Mesendoderm (in vitro differentiated cells): Measurements from ENCODE around the gene KDM4B.

Experiments used
- DNase-seq: peaks from one replicate; pipeline ENCODE4 v3.0.0; 2013
- H2AK5ac ChIP-seq: 2 replicates; pipeline ENCODE4 v1.6.1; 2013; ENCODE audit warnings: low read length, inconsistent platforms
- H2BK120ac ChIP-seq: 2 replicates; pipeline ENCODE4 v1.6.1; 2013; ENCODE audit warnings: low read depth, mild to moderate bottlenecking, low read length, moderate library complexity, mixed read lengths
- H2BK15ac ChIP-seq: replicated peaks from 2 replicates; pipeline ENCODE4 v1.6.1; 2013; ENCODE audit warnings: low read depth, mild to moderate bottlenecking, moderate library complexity
- H2BK5ac ChIP-seq: 2 replicates; pipeline ENCODE4 v1.6.1; 2013; ENCODE audit warnings: low read length, inconsistent platforms
- H3K18ac ChIP-seq: 2 replicates; pipeline ENCODE4 v1.6.1; 2013; ENCODE audit warnings: mild to moderate bottlenecking, low read length, mixed read lengths
- H3K23ac ChIP-seq: one replicate; pipeline ENCODE4 v1.6.1; 2013; ENCODE audit warnings: low read length
- H3K27ac ChIP-seq: 2 replicates; pipeline ENCODE4 v1.5.1; 2013; ENCODE audit warnings: low read depth, mild to moderate bottlenecking, inconsistent platforms, low read length, moderate library complexity
- H3K27me3 ChIP-seq: 2 replicates; pipeline ENCODE4 v1.6.1; 2013; ENCODE audit warnings: low read length, control low read depth, mild to moderate bottlenecking, inconsistent platforms; ENCODE audit not compliant: insufficient read depth, poor library complexity
- H3K36me3 ChIP-seq: 2 replicates; pipeline ENCODE4 v1.6.1; 2013; ENCODE audit warnings: low read length, inconsistent platforms; ENCODE audit not compliant: control insufficient read depth, insufficient read depth
- H3K4ac ChIP-seq: one replicate; pipeline ENCODE4 v1.6.1; 2013; ENCODE audit warnings: low read depth, mild to moderate bottlenecking, low read length, moderate library complexity
- H3K4me1 ChIP-seq: 2 replicates; pipeline ENCODE4 v1.6.1; 2013; ENCODE audit warnings: low read depth, low read length, inconsistent platforms; ENCODE audit not compliant: control insufficient read depth
- H3K4me2 ChIP-seq: 2 replicates; pipeline ENCODE4 v1.6.1; 2013; ENCODE audit warnings: low read length
- H3K4me3 ChIP-seq: 2 replicates; pipeline ENCODE4 v1.5.1; 2013; ENCODE audit warnings: mild to moderate bottlenecking, low read length
- H3K56ac ChIP-seq: one replicate; pipeline ENCODE4 v1.6.1; 2013; ENCODE audit warnings: low read length
- H3K79me1 ChIP-seq: 2 replicates; pipeline ENCODE4 v1.6.1; 2013; ENCODE audit warnings: low read length, inconsistent platforms
- H3K79me2 ChIP-seq: 2 replicates; pipeline ENCODE4 v1.6.1; 2013; ENCODE audit warnings: mild to moderate bottlenecking, low read length; ENCODE audit not compliant: control insufficient read depth, insufficient read depth
- H3K9ac ChIP-seq: 2 replicates; pipeline ENCODE4 v1.6.1; 2013; ENCODE audit warnings: low read length, inconsistent platforms
- H4K5ac ChIP-seq: one replicate; pipeline ENCODE4 v1.6.1; 2013; ENCODE audit warnings: low read length
- H4K8ac ChIP-seq: one replicate; pipeline ENCODE4 v1.6.1; 2013; ENCODE audit warnings: low read depth, mild to moderate bottlenecking, control low read depth, low read length, moderate library complexity
- WGBS: extraction: QIAGEN DNeasy Blood & Tissue Kit; methylation state at CpG from one replicate; pipeline ENCODE4 v1.1.7; 2013; ENCODE audit warnings: low lambda C conversion rate, missing lambda C conversion rate; ENCODE audit not compliant: insufficient coverage; ENCODE audit errors: extremely low coverage; 5-methylcytosine and 5-hydroxymethylcytosine counted together

Gene KDM4B

GRCh38 chr19:5141850-5142724 is 173.2 kb downstream of the KDM4B start:
- WGBS: no CpG with 5 or more reads among the region's 36 CpGs
- Histone ChIP-seq H3K4me3 (no peak overlapping the region), H2BK120ac (no peak overlapping the region)

GRCh38 chr19:5142725-5143097 is 173.8 kb downstream of the KDM4B start:
- Histone ChIP-seq H3K36me3 (no peaks in the 10 kb centered on the region), H2BK5ac (no peak overlapping the region), H3K4me3 (no peak overlapping the region), H3K9ac (no peak overlapping the region), H3K4me1 (no peaks in the 10 kb centered on the region), H3K4me2 (no peak overlapping the region), H3K18ac (no peak overlapping the region), H4K8ac (no peak overlapping the region), H4K5ac (no peak overlapping the region), H2AK5ac (no peak overlapping the region), H3K79me1 (no peaks in the 10 kb centered on the region), H3K79me2 (no peaks in the 10 kb centered on the region), H2BK120ac (no peak overlapping the region), H2BK15ac (no peak overlapping the region), H3K4ac (no peak overlapping the region), H3K23ac (no peak overlapping the region), H3K27ac (no peak overlapping the region), H3K56ac (no peak overlapping the region), H3K27me3 (no peaks in the 10 kb centered on the region)
- WGBS: no CpG with 5 or more reads among the region's 22 CpGs
- DNase-seq: no peak

More at GRCh38 chr19:5141850-5142724, 173.2 kb downstream of the KDM4B start:
- Histone ChIP-seq H3K79me2 (no peaks in the 10 kb centered on the region), H3K18ac (no peak overlapping the region), H3K23ac (no peak overlapping the region), H2BK5ac (no peak overlapping the region), H3K9ac (no peak overlapping the region), H3K36me3 (no peaks in the 10 kb centered on the region), H3K27me3 (no peaks in the 10 kb centered on the region), H4K8ac (no peak overlapping the region), H3K27ac (no peak overlapping the region), H3K79me1 (no peaks in the 10 kb centered on the region), H3K4me1 (no peaks in the 10 kb centered on the region), H2AK5ac (no peak overlapping the region), H2BK15ac (no peak overlapping the region), H3K4ac (no peak overlapping the region), H4K5ac (no peak overlapping the region), H3K56ac (no peak overlapping the region), H3K4me2 (no peak overlapping the region)
- no peak for DNase-seq

GRCh38 chr19:5143471-5144411 is 174.8 kb downstream of the KDM4B start:
- Histone ChIP-seq H3K4me3 (no peak overlapping the region), H2BK5ac (no peak overlapping the region), H3K4me2 (no peak overlapping the region), H3K79me2 (no peaks in the 10 kb centered on the region), H2BK120ac (no peak overlapping the region), H4K8ac (no peak overlapping the region), H4K5ac (no peak overlapping the region), H3K9ac (no peak overlapping the region), H3K27ac (no peak overlapping the region), H3K36me3 (no peaks in the 10 kb centered on the region), H3K4ac (no peak overlapping the region), H3K4me1 (no peaks in the 10 kb centered on the region), H3K27me3 (no peaks in the 10 kb centered on the region), H2AK5ac (no peak overlapping the region), H3K79me1 (no peaks in the 10 kb centered on the region), H2BK15ac (no peak overlapping the region), H3K56ac (no peak overlapping the region), H3K23ac (no peak overlapping the region), H3K18ac (no peak overlapping the region)
- no peak for DNase-seq
- WGBS: no CpG with 5 or more reads among the region's 51 CpGs

GRCh38 chr19:5144545-5145179 is 175.7 kb downstream of the KDM4B start:
- Histone ChIP-seq H2BK5ac (no peak overlapping the region), H3K56ac (no peak overlapping the region), H3K18ac (no peak overlapping the region), H3K79me1 (no peaks in the 10 kb centered on the region), H2BK15ac (no peak overlapping the region), H3K4me1 (no peaks in the 10 kb centered on the region), H2AK5ac (no peak overlapping the region), H3K36me3 (no peaks in the 10 kb centered on the region), H3K4me2 (no peak overlapping the region), H3K79me2 (no peaks in the 10 kb centered on the region), H3K23ac (no peak overlapping the region), H3K4me3 (no peak overlapping the region), H3K4ac (no peak overlapping the region), H3K27me3 (no peaks in the 10 kb centered on the region), H3K27ac (no peak overlapping the region), H4K5ac (no peak overlapping the region), H4K8ac (no peak overlapping the region), H2BK120ac (no peak overlapping the region), H3K9ac (no peak overlapping the region)
- WGBS: no CpG with 5 or more reads among the region's 23 CpGs
- DNase-seq: no peak

GRCh38 chr19:5145521-5146511 is 176.9 kb downstream of the KDM4B start:
- H3K4me3 ChIP-seq: no peak overlapping the region
- no peaks in the 10 kb centered on the region for H3K27me3 ChIP-seq
- H4K5ac ChIP-seq: no peak overlapping the region
- H2BK5ac ChIP-seq: no peak overlapping the region
- H3K18ac ChIP-seq: no peak overlapping the region
- no peaks in the 10 kb centered on the region for H3K79me1 ChIP-seq
- WGBS: no CpG with 5 or more reads among the region's 52 CpGs
- no peak overlapping the region for H2AK5ac ChIP-seq
- no peak overlapping the region for H2BK120ac ChIP-seq
- no peak overlapping the region for H3K27ac ChIP-seq
- H4K8ac ChIP-seq: no peak overlapping the region
- H3K9ac ChIP-seq: no peak overlapping the region
- no peak overlapping the region for H2BK15ac ChIP-seq
- no peak overlapping the region for H3K4me2 ChIP-seq
- H3K36me3 ChIP-seq: no peaks in the 10 kb centered on the region
- no peaks in the 10 kb centered on the region for H3K79me2 ChIP-seq
- no peaks in the 10 kb centered on the region for H3K4me1 ChIP-seq
- H3K56ac ChIP-seq: no peak overlapping the region
- no peak overlapping the region for H3K23ac ChIP-seq
- H3K4ac ChIP-seq: no peak overlapping the region
- no peak for DNase-seq
